Mesenchymal stem cell (in vitro differentiated cells and primary cell): Measurements from ENCODE around the gene CPNE4.

Source experiments
- DNase-seq: peaks from one replicate; pipeline ENCODE4 v3.0.0-alpha.2; 2013
- H2AFZ ChIP-seq: one replicate; pipeline ENCODE4 v1.6.1; 2013; ENCODE audit warnings: low read depth, mild to moderate bottlenecking, control low read depth, inconsistent platforms, low read length, moderate library complexity
- H2AK5ac ChIP-seq: 2 replicates; pipeline ENCODE4 v1.6.1; 2013; ENCODE audit warnings: low read length, moderate library complexity, mild to moderate bottlenecking, inconsistent platforms; ENCODE audit not compliant: severe bottlenecking
- H2BK120ac ChIP-seq: one replicate; pipeline ENCODE4 v1.6.1; 2013; ENCODE audit warnings: low read depth, mild to moderate bottlenecking, inconsistent platforms, low read length, moderate library complexity
- H2BK12ac ChIP-seq, 2 experiments: one replicate each; pipeline ENCODE4 v1.6.1; 2013; ENCODE audit warnings: inconsistent platforms in 2 of 2, low read length in 2 of 2, mild to moderate bottlenecking in 2 of 2, moderate library complexity in 2 of 2, control low read depth in 1 of 2
- H2BK15ac ChIP-seq: one replicate; pipeline ENCODE4 v1.6.1; 2013; ENCODE audit warnings: mild to moderate bottlenecking, low read depth, inconsistent platforms; ENCODE audit not compliant: poor library complexity, severe bottlenecking
- H2BK5ac ChIP-seq: 2 replicates; pipeline ENCODE4 v1.6.1; 2013; ENCODE audit warnings: low read depth, mild to moderate bottlenecking, low read length, control low read depth, inconsistent platforms; ENCODE audit not compliant: poor library complexity, severe bottlenecking
- H3K14ac ChIP-seq, 2 experiments: one replicate each; pipeline ENCODE4 v1.6.1; 2013; ENCODE audit warnings: inconsistent platforms in 2 of 2, low read length in 2 of 2, control low read depth in 1 of 2, mild to moderate bottlenecking in 1 of 2, moderate library complexity in 1 of 2
- H3K18ac ChIP-seq, 2 experiments: one replicate each; pipeline ENCODE4 v1.6.1; 2013; ENCODE audit warnings: inconsistent platforms in 2 of 2, low read length in 2 of 2, control low read depth in 1 of 2, low read depth in 1 of 2, mild to moderate bottlenecking in 1 of 2
- H3K23ac ChIP-seq, 2 experiments: one replicate each; pipeline ENCODE4 v1.6.1; 2013; ENCODE audit warnings: inconsistent platforms in 2 of 2, low read length in 2 of 2, mild to moderate bottlenecking in 2 of 2, moderate library complexity in 2 of 2, control low read depth in 1 of 2
- H3K27ac ChIP-seq: 2 replicates; pipeline ENCODE4 v1.5.1; 2013; ENCODE audit warnings: mild to moderate bottlenecking, moderate library complexity, low read length, control low read depth, inconsistent platforms; ENCODE audit not compliant: poor library complexity, severe bottlenecking
- H3K27me3 ChIP-seq, 2 experiments: 2 replicates each; pipeline versions ENCODE4 v1.6.1 to v1.7.0; 2013; ENCODE audit warnings: low read length in 2 of 2, mild to moderate bottlenecking in 2 of 2, moderate library complexity in 2 of 2, control low read depth in 1 of 2, inconsistent platforms in 1 of 2; ENCODE audit not compliant: control insufficient read depth in 1 of 2, insufficient read depth in 1 of 2
- H3K36me3 ChIP-seq, 2 experiments: 2 replicates each; pipeline versions ENCODE4 v1.6.1 to v1.7.0; 2013; ENCODE audit warnings: low read length in 2 of 2, control low read depth in 1 of 2, inconsistent platforms in 1 of 2, low read depth in 1 of 2, mild to moderate bottlenecking in 1 of 2; ENCODE audit not compliant: insufficient read depth in 2 of 2, control insufficient read depth in 1 of 2
- H3K4ac ChIP-seq, 2 experiments: one replicate each; pipeline ENCODE4 v1.6.1; 2013; ENCODE audit warnings: inconsistent platforms in 2 of 2, low read length in 2 of 2, mild to moderate bottlenecking in 2 of 2, moderate library complexity in 2 of 2, control low read depth in 1 of 2, low read depth in 1 of 2
- H3K4me1 ChIP-seq: 2 replicates; pipeline ENCODE4 v1.6.1; 2013; ENCODE audit warnings: low read depth, low read length, control low read depth; ENCODE audit not compliant: control insufficient read depth, insufficient read depth
- H3K4me2 ChIP-seq: 2 replicates; pipeline ENCODE4 v1.6.1; 2013; ENCODE audit warnings: low read length, mild to moderate bottlenecking, inconsistent platforms; ENCODE audit not compliant: poor library complexity, severe bottlenecking
- H3K4me3 ChIP-seq, 2 experiments: 2 replicates each; pipeline versions ENCODE4 v1.5.1 to v1.7.0; 2013; ENCODE audit warnings: low read length in 2 of 2, mild to moderate bottlenecking in 2 of 2, control low read depth in 1 of 2, low read depth in 1 of 2; ENCODE audit not compliant: insufficient read depth in 1 of 2
- H3K79me1 ChIP-seq: replicated peaks from 2 replicates; pipeline ENCODE4 v1.6.1; 2013; ENCODE audit warnings: mild to moderate bottlenecking, control low read depth, low read length, inconsistent platforms; ENCODE audit not compliant: poor library complexity, severe bottlenecking
- H3K9ac ChIP-seq: 2 replicates; pipeline ENCODE4 v1.7.0; 2013; ENCODE audit warnings: mild to moderate bottlenecking, low read length, moderate library complexity
- H3K9me3 ChIP-seq: 2 replicates; pipeline ENCODE4 v1.7.0; 2013; ENCODE audit warnings: mild to moderate bottlenecking, low read length; ENCODE audit not compliant: control insufficient read depth
- H4K8ac ChIP-seq: one replicate; pipeline ENCODE4 v1.6.1; 2013; ENCODE audit warnings: inconsistent platforms, mild to moderate bottlenecking, low read length, moderate library complexity
- H4K91ac ChIP-seq: one replicate; pipeline ENCODE4 v1.6.1; 2013; ENCODE audit warnings: mild to moderate bottlenecking, low read length, inconsistent platforms
- WGBS: methylation state at CpG from one replicate; pipeline ENCODE4 v1.1.7; 2013; ENCODE audit warnings: mixed read lengths; 5-methylcytosine and 5-hydroxymethylcytosine counted together

Gene CPNE4

DNA sequence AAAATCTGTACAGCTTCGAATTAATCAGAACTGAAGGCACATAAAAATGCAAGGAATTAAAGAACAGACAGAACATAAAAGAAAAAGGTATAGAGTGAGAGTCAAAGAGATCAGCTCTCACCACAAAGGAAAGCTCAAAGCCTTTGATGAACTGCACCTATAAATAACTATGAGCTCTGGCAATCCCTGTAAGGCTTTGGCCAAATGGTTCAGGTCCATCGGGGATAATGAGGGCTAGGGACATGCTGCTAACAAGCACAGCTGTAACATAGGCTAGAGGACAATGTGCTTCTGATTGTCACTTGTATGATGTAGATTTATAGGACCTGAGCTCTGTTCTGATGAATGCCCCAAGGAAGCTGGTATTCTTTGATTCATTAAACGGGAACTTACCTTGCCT lies 418.1 kb downstream of the CPNE4 start:
- no peak overlapping the region for H2BK120ac ChIP-seq
- H3K4me1 ChIP-seq: no peaks in the 10 kb centered on the region
- H3K4me3 ChIP-seq: no peak overlapping the region
- no peak overlapping the region for H3K23ac ChIP-seq
- H3K27me3 ChIP-seq: peaks cover 0 to 11% of the 10 kb centered on the region in 2 experiments
- no peak overlapping the region for H2AFZ ChIP-seq
- no peak overlapping the region for H3K18ac ChIP-seq
- H3K36me3 ChIP-seq: no peaks in the 10 kb centered on the region
- no peak overlapping the region for H3K27ac ChIP-seq
- no peak overlapping the region for H3K14ac ChIP-seq
- H3K9me3 ChIP-seq: no peaks in the 10 kb centered on the region
- DNase-seq: no peak
- no peak overlapping the region for H4K8ac ChIP-seq
- no peak overlapping the region for H2BK15ac ChIP-seq
- H2BK5ac ChIP-seq: no peak overlapping the region
- H3K79me1 ChIP-seq: no peaks in the 10 kb centered on the region
- no peak overlapping the region for H4K91ac ChIP-seq
- no peak overlapping the region for H3K4ac ChIP-seq
- no peak overlapping the region for H3K4me2 ChIP-seq
- no peak overlapping the region for H3K9ac ChIP-seq
- WGBS: 71% methylated on average over 2 of the region's 3 CpGs
- no peak overlapping the region for H2BK12ac ChIP-seq
- H2AK5ac ChIP-seq: no peak overlapping the region

DNA sequence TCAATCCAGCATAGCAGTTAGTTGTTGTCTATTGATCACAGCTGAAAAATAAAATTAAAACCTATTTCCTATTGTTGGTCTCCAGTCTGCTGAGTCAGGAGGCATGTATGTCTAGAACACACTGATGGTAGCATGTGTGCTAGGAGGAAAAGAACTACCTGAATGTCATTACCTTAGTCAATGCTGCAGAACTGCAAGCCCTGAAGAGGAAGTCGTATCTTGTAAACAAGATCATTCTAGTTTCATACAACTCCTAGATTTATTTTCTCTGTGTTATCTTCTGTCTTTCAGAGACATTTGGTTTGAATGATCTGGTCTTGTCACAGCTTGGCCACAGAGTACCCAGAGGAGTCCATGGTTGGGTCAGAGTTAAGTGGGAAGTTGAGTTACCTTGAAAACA lies 422.1 kb downstream of the CPNE4 start:
- H3K4ac ChIP-seq: no peak overlapping the region
- H3K36me3 ChIP-seq: no peaks in the 10 kb centered on the region
- no peak overlapping the region for H3K23ac ChIP-seq
- DNase-seq: no peak
- H2AK5ac ChIP-seq: no peak overlapping the region
- WGBS: no CpG with 5 or more reads among the region's 1 CpG
- no peaks in the 10 kb centered on the region for H3K9me3 ChIP-seq
- H3K4me3 ChIP-seq: no peak overlapping the region
- H3K4me2 ChIP-seq: no peak overlapping the region
- no peak overlapping the region for H2BK12ac ChIP-seq
- no peak overlapping the region for H2BK120ac ChIP-seq
- no peak overlapping the region for H2BK5ac ChIP-seq
- no peak overlapping the region for H4K91ac ChIP-seq
- H3K9ac ChIP-seq: no peak overlapping the region
- no peak overlapping the region for H2BK15ac ChIP-seq
- no peak overlapping the region for H4K8ac ChIP-seq
- no peaks in the 10 kb centered on the region for H3K79me1 ChIP-seq
- H3K14ac ChIP-seq: no peak overlapping the region
- no peak overlapping the region for H3K18ac ChIP-seq
- H3K4me1 ChIP-seq: no peaks in the 10 kb centered on the region
- H2AFZ ChIP-seq: no peak overlapping the region
- no peak overlapping the region for H3K27ac ChIP-seq
- no peaks in the 10 kb centered on the region for H3K27me3 ChIP-seq

DNA sequence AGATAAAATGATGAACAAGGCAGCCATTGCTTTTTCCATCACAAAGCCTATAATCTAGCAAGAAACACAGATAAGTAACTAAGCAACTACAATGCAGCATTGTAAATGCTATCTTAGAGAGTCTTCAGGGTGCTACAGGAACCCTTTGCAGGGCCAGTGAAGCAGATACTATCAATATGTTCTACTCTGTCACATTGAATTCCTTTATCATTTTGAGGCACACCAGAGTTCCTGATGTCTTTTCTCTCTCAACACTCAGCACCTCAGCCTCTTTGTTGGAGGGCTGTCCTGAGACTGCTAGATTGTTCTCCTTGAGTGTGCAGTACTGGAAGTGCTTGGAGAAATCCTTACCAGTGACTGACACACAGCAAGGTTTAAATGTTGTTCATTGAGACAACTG lies 424.6 kb downstream of the CPNE4 start:
- no peak overlapping the region for H2BK15ac ChIP-seq
- H2BK12ac ChIP-seq: no peak overlapping the region
- H3K9me3 ChIP-seq: no peaks in the 10 kb centered on the region
- H3K4me3 ChIP-seq: no peak overlapping the region
- H2BK5ac ChIP-seq: no peak overlapping the region
- H3K9ac ChIP-seq: no peak overlapping the region
- no peaks in the 10 kb centered on the region for H3K36me3 ChIP-seq
- no peak overlapping the region for H3K18ac ChIP-seq
- no peak overlapping the region for H3K27ac ChIP-seq
- no peak overlapping the region for H3K14ac ChIP-seq
- H4K8ac ChIP-seq: no peak overlapping the region
- no peak overlapping the region for H3K23ac ChIP-seq
- H3K79me1 ChIP-seq: no peaks in the 10 kb centered on the region
- H3K4me1 ChIP-seq: no peaks in the 10 kb centered on the region
- no peak for DNase-seq
- no peak overlapping the region for H2AFZ ChIP-seq
- no peaks in the 10 kb centered on the region for H3K27me3 ChIP-seq
- H4K91ac ChIP-seq: no peak overlapping the region
- no peak overlapping the region for H2AK5ac ChIP-seq
- no peak overlapping the region for H3K4me2 ChIP-seq
- H3K4ac ChIP-seq: no peak overlapping the region
- H2BK120ac ChIP-seq: no peak overlapping the region

GRCh38 chr3:131608741-131609140 lies 426.1 kb downstream of the CPNE4 start:
- H3K9ac ChIP-seq: no peak overlapping the region
- H4K91ac ChIP-seq: no peak overlapping the region
- H2BK12ac ChIP-seq: no peak overlapping the region
- H3K36me3 ChIP-seq: no peaks in the 10 kb centered on the region
- no peak overlapping the region for H3K4me2 ChIP-seq
- no peaks in the 10 kb centered on the region for H3K9me3 ChIP-seq
- no peak overlapping the region for H2BK5ac ChIP-seq
- no peaks in the 10 kb centered on the region for H3K79me1 ChIP-seq
- H3K4me3 ChIP-seq: no peak overlapping the region
- H3K27ac ChIP-seq: no peak overlapping the region
- no peaks in the 10 kb centered on the region for H3K27me3 ChIP-seq
- H3K4me1 ChIP-seq: no peaks in the 10 kb centered on the region
- no peak overlapping the region for H2BK15ac ChIP-seq
- H2AFZ ChIP-seq: no peak overlapping the region
- no peak overlapping the region for H3K23ac ChIP-seq
- no peak overlapping the region for H4K8ac ChIP-seq
- no peak overlapping the region for H3K4ac ChIP-seq
- no peak overlapping the region for H3K14ac ChIP-seq
- H2AK5ac ChIP-seq: no peak overlapping the region
- H3K18ac ChIP-seq: no peak overlapping the region
- H2BK120ac ChIP-seq: no peak overlapping the region
- DNase-seq: no peak
